ENCODE data around the gene BANP. TPM values are rescaled to one million over a fixed set of nuclear protein-coding genes. Genes with fewer than 3 reads are reported as not detected.

BANP gene
- total RNA-seq, 1 donor from 2014 or later = 30.4 TPM

- no peak overlapping the region for H3K27ac ChIP-seq
- no peak overlapping the region for H3K4me3 ChIP-seq
- no peaks in the 10 kb centered on the region for H3K36me3 ChIP-seq
- Mint-ChIP-seq H3K4me1 (peaks cover 23% of the 10 kb centered on the region), H3K9me3 (no peaks in the 10 kb centered on the region), H3K4me3 (no peak overlapping the region), H3K27me3 (ENCODE audit: insufficient read depth, low read depth) (peaks cover 11% of the 10 kb centered on the region), H3K36me3 (peaks cover 2% of the 10 kb centered on the region), H3K27ac (no peak overlapping the region)
- H2AFZ ChIP-seq (replicated peaks) = no peak overlapping the region
- H4K20me1 ChIP-seq (ENCODE audit: low read depth) = no peaks in the 10 kb centered on the region
- no peaks in the 10 kb centered on the region for H3F3A ChIP-seq (ENCODE audit: low read depth)
- no peak overlapping the region for H3K9ac ChIP-seq
- no peak overlapping the region for H3K4me2 ChIP-seq
- no peak for TF ChIP-seq EZH2 (IDR thresholded peaks at IDR 0.05)
- no peak for TF ChIP-seq EZH2phosphoT487 (IDR thresholded peaks at IDR 0.05)
- no peak for TF ChIP-seq CTCF (IDR thresholded peaks at IDR 0.05)
- no peaks in the 10 kb centered on the region for H3K27me3 ChIP-seq
- H3K9me3 ChIP-seq (ENCODE audit: low read depth) = no peaks in the 10 kb centered on the region
- H3K79me2 ChIP-seq (ENCODE audit: low read depth) = no peaks in the 10 kb centered on the region
- DNase-seq (ENCODE audit: low spot score) = no peak
- H3K4me1 ChIP-seq = peaks cover 16% of the 10 kb centered on the region
Measured at GRCh38 chr16:88065747-88066142, 114.5 kb downstream of the BANP start.

GRCh38 chr16:88066234-88066633, 115.0 kb downstream of the BANP start:
- H3K36me3 ChIP-seq = no peaks in the 10 kb centered on the region
- H3K4me1 Mint-ChIP-seq = peaks cover 21% of the 10 kb centered on the region
- H3K4me3 Mint-ChIP-seq = no peak overlapping the region
- no peak overlapping the region for H2AFZ ChIP-seq (replicated peaks)
- no peak overlapping the region for H3K27ac ChIP-seq
- no peak overlapping the region for H3K4me3 ChIP-seq
- H3K4me2 ChIP-seq = no peak overlapping the region
- H3K27me3 Mint-ChIP-seq (ENCODE audit: insufficient read depth, low read depth) = peaks cover 11% of the 10 kb centered on the region
- no peaks in the 10 kb centered on the region for H3K9me3 ChIP-seq (ENCODE audit: low read depth)
- H3K79me2 ChIP-seq (ENCODE audit: low read depth) = no peaks in the 10 kb centered on the region
- no peak overlapping the region for H3K9ac ChIP-seq
- no peaks in the 10 kb centered on the region for H3K27me3 ChIP-seq
- H3F3A ChIP-seq (ENCODE audit: low read depth) = no peaks in the 10 kb centered on the region
- no peak for DNase-seq (ENCODE audit: low spot score)
- no peaks in the 10 kb centered on the region for H4K20me1 ChIP-seq (ENCODE audit: low read depth)
- TF ChIP-seq EZH2phosphoT487 (IDR thresholded peaks at IDR 0.05) (no peak), EZH2 (IDR thresholded peaks at IDR 0.05) (no peak), CTCF (IDR thresholded peaks at IDR 0.05) (no peak)
- peaks cover 16% of the 10 kb centered on the region for H3K4me1 ChIP-seq
- no peak overlapping the region for H3K27ac Mint-ChIP-seq
- peaks cover 2% of the 10 kb centered on the region for H3K36me3 Mint-ChIP-seq
- H3K9me3 Mint-ChIP-seq = no peaks in the 10 kb centered on the region

- TF ChIP-seq EZH2 (IDR thresholded peaks at IDR 0.05) (no peak), EZH2phosphoT487 (IDR thresholded peaks at IDR 0.05) (no peak), CTCF (IDR thresholded peaks at IDR 0.05) (no peak)
- no peak overlapping the region for H3K9ac ChIP-seq
- no peaks in the 10 kb centered on the region for H3K9me3 ChIP-seq (ENCODE audit: low read depth)
- peaks cover 11% of the 10 kb centered on the region for H3K27me3 Mint-ChIP-seq (ENCODE audit: insufficient read depth, low read depth)
- H3F3A ChIP-seq (ENCODE audit: low read depth) = no peaks in the 10 kb centered on the region
- H2AFZ ChIP-seq (replicated peaks) = no peak overlapping the region
- no peak overlapping the region for H3K4me3 Mint-ChIP-seq
- no peaks in the 10 kb centered on the region for H3K79me2 ChIP-seq (ENCODE audit: low read depth)
- no peak for DNase-seq (ENCODE audit: low spot score)
- H3K9me3 Mint-ChIP-seq = no peaks in the 10 kb centered on the region
- H4K20me1 ChIP-seq (ENCODE audit: low read depth) = no peaks in the 10 kb centered on the region
- peaks cover 14% of the 10 kb centered on the region for H3K4me1 ChIP-seq
- peaks cover 18% of the 10 kb centered on the region for H3K4me1 Mint-ChIP-seq
- no peak overlapping the region for H3K4me2 ChIP-seq
- H3K4me3 ChIP-seq = no peak overlapping the region
- no peak overlapping the region for H3K27ac ChIP-seq
- no peak overlapping the region for H3K27ac Mint-ChIP-seq
- no peaks in the 10 kb centered on the region for H3K27me3 ChIP-seq
- H3K36me3 Mint-ChIP-seq = peaks cover 2% of the 10 kb centered on the region
- no peaks in the 10 kb centered on the region for H3K36me3 ChIP-seq
Measured at GRCh38 chr16:88066680-88067529, 115.7 kb downstream of the BANP start.

All from neural progenitor cell (in vitro differentiated cells).